Transverse colon (tissue), 4 donors: ENCODE measurements around the gene ZNF687. TPM values are rescaled to one million over a fixed set of nuclear protein-coding genes. Genes with fewer than 3 reads are reported as not detected.

Experiments
- DNase-seq: peaks from one replicate; pipeline ENCODE4 v3.0.0-alpha.2; 2019
- H3K27ac ChIP-seq, 4 donors: fragments of 200-600 bp; sonication (generic); 2 replicates each; pipeline ENCODE4 v1.5.1; 2016 to 2018; ENCODE audit warnings: inconsistent platforms in 4 of 4
- H3K27me3 ChIP-seq: fragments of 200-600 bp; sonication (generic); 2 replicates; pipeline ENCODE4 v1.5.1; 2017; ENCODE audit warnings: inconsistent platforms
- H3K36me3 ChIP-seq, 4 donors: fragments of 200-600 bp; sonication (generic); 2 replicates each; pipeline ENCODE4 v1.5.1; 2017 to 2019; ENCODE audit warnings: inconsistent platforms in 4 of 4
- H3K4me1 ChIP-seq, 4 donors: fragments of 200-600 bp; sonication (generic); 2 replicates each; pipeline ENCODE4 v1.5.1; 2017 to 2020; ENCODE audit warnings: inconsistent platforms in 4 of 4
- H3K4me3 ChIP-seq, 4 donors: fragments of 200-600 bp; sonication (generic); 1 replicate in 1 of 4; 2 replicates in 3 of 4; pipeline versions ENCODE4 v1.5.1 to v1.6.1; 2017 to 2019; ENCODE audit warnings: inconsistent platforms in 4 of 4
- H3K9me3 ChIP-seq, 2 donors: fragments of 200-600 bp; sonication (generic); 2 replicates each; pipeline ENCODE4 v1.5.1; 2017 to 2019; ENCODE audit warnings: inconsistent platforms in 2 of 2
- CTCF ChIP-seq, 5 experiments: fragments of 200-600 bp in 3 of 5; fragments of 450-650 bp in 2 of 5; sonication (generic) in 3 of 5; IDR thresholded peaks; 1 replicate in 2 of 5; 2 replicates in 3 of 5; pipeline ENCODE4 v1.5.1; 2016 to 2017; ENCODE audit warnings: antibody characterized with exemption in 5 of 5, inconsistent platforms in 3 of 5, mild to moderate bottlenecking in 2 of 5, moderate library complexity in 1 of 5
- EP300 ChIP-seq: sonication (generic); formaldehyde crosslinking; IDR thresholded peaks from one replicate; pipeline ENCODE4 v1.6.1; 2017; ENCODE audit warnings: antibody characterized with exemption, low read depth
- POLR2A ChIP-seq: fragments of 450-650 bp; IDR thresholded peaks from one replicate; pipeline ENCODE4 v1.6.1; 2016; ENCODE audit warnings: antibody characterized with exemption, mild to moderate bottlenecking, moderate library complexity
- POLR2AphosphoS5 ChIP-seq, 3 donors: sonication (generic); formaldehyde crosslinking; IDR thresholded peaks; one replicate each; pipeline ENCODE4 v1.6.1; 2016; ENCODE audit warnings: antibody characterized with exemption in 3 of 3
- WGBS, 2 donors: methylation state at CpG; one replicate each; pipeline ENCODE4 v1.1.5; 2018; ENCODE audit warnings: low coverage in 1 of 2; 5-methylcytosine and 5-hydroxymethylcytosine counted together
- in situ Hi-C, 4 donors: fragments of 200-750 bp; cut with MboI; loops; one replicate each; pipeline versions ENCODE4 v1.15.0 to v1.15.1; 2017; ENCODE audit warnings: low sequenced_read_pairs in 3 of 4, low pct_ligation_motif_present in 1 of 4, low pct_unique_long_range_greater_than_20kb in 1 of 4
- intact Hi-C: fragments of 100-400 bp; cut with DNase I; formaldehyde crosslinking; loops from one replicate; pipeline ENCODE4 v1.15.1; 2023; ENCODE audit warnings: low total_unique reads
- total RNA-seq, 4 donors: library from RNA; depleted of rRNA; stranded (reverse); fragments of >200 nt; gene quantifications; one replicate each; pipeline ENCODE4 v1.1.0, GENCODE V29; 2016

The ZNF687 gene
- total RNA-seq, 4 donors from 2014 or later = 24.5 to 41.9 (median 31.5) TPM

GRCh38 chr1:151294742-151295462 is 12.8 kb downstream of the ZNF687 start:
- Histone ChIP-seq H3K27ac (no peak overlapping the region), H3K36me3 (peaks cover 0 to 86% (median 30%) of the 10 kb centered on the region in 4 donors), H3K4me1 (no peaks in the 10 kb centered on the region), H3K9me3 (no peaks in the 10 kb centered on the region), H3K4me3 (no peak overlapping the region), H3K27me3 (no peaks in the 10 kb centered on the region)
- no peak for DNase-seq
- intact Hi-C loops = no loop called here
- WGBS, 2 donors = 94% methylated on average over 2 of the region's 2 CpGs; no CpG with 5 or more reads in 1 of the 2 donors
- TF ChIP-seq CTCF (IDR thresholded peaks at IDR 0.05) (no peak), EP300 (no peak), POLR2AphosphoS5 (IDR thresholded peaks at IDR 0.05) (no peak), POLR2A (no peak)
- in situ Hi-C loops = loop anchor here in 1 of 4 donors (5.0 kb wide), 1 partner anchor 47 kb away; no protein-coding TSS in a partner anchor

- Histone ChIP-seq H3K27ac (peak overlapping the region; percentile 70 to 82 (median 78)), H3K36me3 (peaks cover 0 to 43% (median 16%) of the 10 kb centered on the region in 4 donors), H3K27me3 (no peaks in the 10 kb centered on the region), H3K4me1 (peaks cover 7 to 48% (median 36%) of the 10 kb centered on the region in 4 donors), H3K4me3 (no peak overlapping the region), H3K9me3 (no peaks in the 10 kb centered on the region)
- DNase-seq = no peak
- 65 to 71% methylated on average over 1 to 7 of the region's 7 CpGs for WGBS, 2 donors
- in situ Hi-C loops = loop anchor here in 1 of 4 donors (10.0 kb wide), 1 partner anchor 85 kb away; the partner anchor contains the start of gene PSMB4
- intact Hi-C loops = no loop called here
- TF ChIP-seq POLR2A (no peak), POLR2AphosphoS5 (IDR thresholded peaks at IDR 0.05) (no peak), EP300 (no peak), CTCF (IDR thresholded peaks at IDR 0.05) (no peak)
Observed at GRCh38 chr1:151309811-151310323, 27.8 kb downstream of the ZNF687 start.

- peaks cover 0 to 41% (median 14%) of the 10 kb centered on the region in 4 donors for H3K36me3 ChIP-seq
- DNase-seq = no peak
- in situ Hi-C loops (no loop called here), intact Hi-C loops (no loop called here)
- no peaks in the 10 kb centered on the region for H3K9me3 ChIP-seq
- 81% methylated on average over 4 of the region's 4 CpGs; no CpG with 5 or more reads in 1 of the 2 donors for WGBS, 2 donors
- H3K27ac ChIP-seq = peak overlapping the region; percentile 70 to 82 (median 78)
- TF ChIP-seq POLR2A = no peak
- TF ChIP-seq CTCF (IDR thresholded peaks at IDR 0.05) = no peak
- no peak for TF ChIP-seq POLR2AphosphoS5 (IDR thresholded peaks at IDR 0.05)
- TF ChIP-seq EP300 = no peak
- peaks cover 7 to 48% (median 36%) of the 10 kb centered on the region in 4 donors for H3K4me1 ChIP-seq
- no peak overlapping the region for H3K4me3 ChIP-seq
- no peaks in the 10 kb centered on the region for H3K27me3 ChIP-seq
Observed at GRCh38 chr1:151311011-151311410, 28.9 kb downstream of the ZNF687 start.

- TF ChIP-seq CTCF (IDR thresholded peaks at IDR 0.05) (no peak), POLR2AphosphoS5 (IDR thresholded peaks at IDR 0.05) (peak; percentile 60 to 81 (median 67))
- H3K4me3 ChIP-seq = no peak overlapping the region
- H3K27ac ChIP-seq = peak overlapping the region; percentile 70 to 82 (median 78)
- in situ Hi-C loops (no loop called here), intact Hi-C loops (no loop called here)
- H3K27me3 ChIP-seq = no peaks in the 10 kb centered on the region
- peaks cover 7 to 48% (median 36%) of the 10 kb centered on the region in 4 donors for H3K4me1 ChIP-seq
- 63 to 70% methylated on average over 2 to 7 of the region's 7 CpGs for WGBS, 2 donors
- peaks cover 0 to 37% (median 14%) of the 10 kb centered on the region in 4 donors for H3K36me3 ChIP-seq
- DNase-seq = peak; percentile 75
- no peaks in the 10 kb centered on the region for H3K9me3 ChIP-seq
Observed at GRCh38 chr1:151311589-151312331, 29.7 kb downstream of the ZNF687 start.
